Activated CD8-positive, alpha-beta T cell treated with anti-CD3 and anti-CD28 coated beads, Interleukin-2, amount 10 ng/mL, durations not matched to agents 7 days and 5 days (primary cell): ENCODE data around the gene PIPOX. TPM values are rescaled to one million over a fixed set of nuclear protein-coding genes. Genes with fewer than 3 reads are reported as not detected.

Source experiments
- ATAC-seq: fragments of 150-1000 bp; cut with Tn5 transposase; one replicate; pipeline ENCODE4 v1.10.0; 2021; ENCODE audit warnings: moderate library complexity
- CTCF ChIA-PET: fragments of 350-600 bp; sonication (Branson Sonifier 250); formaldehyde crosslinking; loops from one replicate; lab custom pipeline; 2021; ENCODE audit warnings: antibody characterized with exemption; lab: Charles Lee
- POLR2A ChIA-PET: fragments of 350-600 bp; sonication (Branson Sonifier 250); formaldehyde crosslinking; loops from one replicate; lab custom pipeline; 2021; ENCODE audit warnings: antibody characterized with exemption; lab: Charles Lee
- DNase-seq: peaks from one replicate; pipeline ENCODE4 v3.0.0-alpha.2; 2020
- H3K27ac Mint-ChIP-seq: one replicate; pipeline ENCODE4 v1.8.0; 2021; ENCODE audit warnings: mild to moderate bottlenecking, mixed read lengths
- H3K27me3 Mint-ChIP-seq: one replicate; pipeline ENCODE4 v1.8.0; 2021; ENCODE audit warnings: low read depth, mixed read lengths
- H3K36me3 Mint-ChIP-seq: one replicate; pipeline ENCODE4 v1.8.0; 2021; ENCODE audit warnings: low read depth, mixed read lengths
- H3K4me1 Mint-ChIP-seq: one replicate; pipeline ENCODE4 v1.8.0; 2021; ENCODE audit warnings: low read depth, mixed read lengths
- H3K4me3 Mint-ChIP-seq: one replicate; pipeline ENCODE4 v1.8.0; 2021; ENCODE audit warnings: mild to moderate bottlenecking, mixed read lengths
- H3K9me3 Mint-ChIP-seq: one replicate; pipeline ENCODE4 v1.8.0; 2022; ENCODE audit warnings: mixed read lengths; ENCODE audit not compliant: insufficient read depth
- total RNA-seq, 2 experiments: library from RNA; stranded (reverse); gene quantifications; one replicate each; pipeline ENCODE4 v1.2.3, GENCODE V29; 2021

The PIPOX gene
- total RNA-seq, 2 experiments from 2014 or later = 0.53 to 1.5 TPM

DNA sequence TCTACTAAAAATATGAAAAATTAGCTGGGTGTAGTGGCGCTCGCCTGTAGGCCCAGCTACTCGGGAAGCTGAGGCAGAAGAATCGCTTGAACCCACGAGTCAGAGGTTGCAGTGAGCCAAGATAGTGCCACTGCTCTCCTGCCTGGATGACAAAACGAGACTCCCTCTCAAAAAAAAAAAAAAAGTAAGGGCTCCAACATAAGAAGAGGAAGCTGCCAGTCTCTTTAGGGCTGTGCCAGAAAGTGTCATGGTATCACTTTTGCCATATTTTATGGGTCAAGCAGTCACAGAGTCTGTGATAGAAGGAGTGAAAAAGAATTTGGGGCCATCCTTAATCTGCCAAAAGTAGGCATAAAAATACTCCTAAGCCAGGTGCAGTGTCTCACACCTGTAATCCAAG, 1.4 kb upstream of the PIPOX start:
- ChIA-PET CTCF (no interaction called here), POLR2A (no interaction called here)
- Mint-ChIP-seq H3K4me1 (peaks cover 12% of the 10 kb centered on the region), H3K9me3 (no peaks in the 10 kb centered on the region), H3K36me3 (no peaks in the 10 kb centered on the region), H3K27me3 (peaks cover 2% of the 10 kb centered on the region), H3K4me3 (no peak overlapping the region), H3K27ac (no peak overlapping the region)
- no peak for DNase-seq
- no peak for ATAC-seq

DNA sequence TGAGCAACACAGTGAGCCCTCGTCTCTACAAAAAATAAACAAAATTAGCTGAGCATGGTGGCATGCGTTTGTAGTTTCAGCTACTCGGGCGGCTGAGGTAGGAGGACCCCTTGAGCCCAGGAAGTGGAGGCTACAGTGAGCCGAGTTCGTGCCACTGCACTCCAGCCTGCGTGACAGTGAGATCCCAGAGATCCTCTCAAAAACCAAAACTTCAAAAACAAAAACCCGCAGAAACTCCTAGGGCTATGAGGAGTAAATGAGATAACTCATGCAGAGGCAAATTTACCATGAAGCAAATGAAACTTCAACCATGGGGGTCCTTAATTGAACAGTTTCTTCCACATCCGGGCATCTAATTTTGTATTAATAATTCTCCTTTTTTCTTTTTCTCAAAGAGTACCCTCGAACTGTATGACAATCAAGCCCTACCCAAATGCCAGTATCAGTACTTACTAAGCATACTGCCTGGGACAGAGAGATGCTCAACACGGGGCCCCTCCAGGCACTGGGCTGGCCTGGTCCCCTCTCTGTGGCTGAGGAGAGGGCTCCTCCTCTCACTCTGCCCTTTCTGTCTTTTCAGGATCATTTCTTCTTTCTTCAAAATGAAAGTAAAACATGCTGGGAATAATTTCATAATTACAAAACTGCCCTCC, 789 bp upstream of the PIPOX start:
- Mint-ChIP-seq H3K4me1 (peaks cover 12% of the 10 kb centered on the region), H3K27me3 (peaks cover 5% of the 10 kb centered on the region), H3K9me3 (no peaks in the 10 kb centered on the region), H3K36me3 (no peaks in the 10 kb centered on the region), H3K4me3 (no peak overlapping the region), H3K27ac (no peak overlapping the region)
- DNase-seq (no peak), ATAC-seq (no peak)
- POLR2A ChIA-PET = no interaction called here
- CTCF ChIA-PET = no interaction called here

DNA sequence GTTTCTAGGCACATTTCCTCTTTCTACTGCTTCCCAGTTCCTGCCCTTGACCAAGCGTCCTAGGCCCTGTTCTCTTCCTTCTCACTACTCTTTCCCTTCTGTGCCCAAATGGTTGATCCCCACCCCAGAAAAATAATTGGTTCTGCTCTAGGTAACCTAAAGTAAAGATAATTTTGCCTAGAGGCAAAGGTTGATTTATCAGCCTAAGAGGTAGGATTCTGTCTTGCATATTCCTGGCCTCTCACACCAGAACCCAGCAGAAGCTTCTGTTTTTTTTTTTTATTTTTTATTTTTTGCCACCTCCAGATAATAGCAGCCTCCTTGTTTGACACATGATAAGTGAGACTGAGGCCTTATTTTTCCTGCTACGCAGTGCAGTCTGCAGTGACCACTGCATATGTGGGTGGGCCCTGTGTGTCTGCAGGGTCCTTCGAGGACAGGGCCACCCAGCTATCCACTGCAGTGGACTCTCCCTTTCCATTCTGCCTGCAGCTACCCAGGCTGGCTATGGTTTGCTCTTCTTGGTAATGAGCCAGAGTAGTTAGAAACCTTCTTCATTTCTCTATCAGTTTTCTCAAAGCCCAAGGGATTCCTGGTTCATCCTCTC, 701 bp downstream of the PIPOX start:
- ChIA-PET POLR2A (no interaction called here), CTCF (no interaction called here)
- DNase-seq (no peak), ATAC-seq (no peak)
- Mint-ChIP-seq H3K27me3 (peaks cover 10% of the 10 kb centered on the region), H3K4me1 (peaks cover 12% of the 10 kb centered on the region), H3K36me3 (no peaks in the 10 kb centered on the region), H3K9me3 (no peaks in the 10 kb centered on the region), H3K27ac (no peak overlapping the region), H3K4me3 (no peak overlapping the region)

DNA sequence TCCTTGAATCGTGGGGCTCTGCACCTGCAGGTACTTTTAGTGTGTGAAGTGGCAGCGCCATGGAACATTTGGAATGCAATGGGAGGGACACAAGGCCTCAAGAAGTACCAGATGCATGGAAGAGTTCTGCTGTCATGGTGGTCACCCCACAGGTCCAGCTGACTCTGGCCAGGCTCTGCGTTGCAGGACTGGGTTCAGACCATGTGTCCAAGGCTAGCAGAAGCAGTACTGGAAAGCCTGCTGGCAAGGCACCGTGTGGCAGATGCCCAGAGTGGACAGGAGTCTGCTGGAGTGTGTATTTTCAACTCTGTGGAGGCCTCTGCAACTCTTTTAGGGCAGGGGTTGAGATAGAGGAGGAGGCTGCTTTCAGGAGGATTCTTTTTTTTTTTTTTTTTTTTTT, 2.1 kb downstream of the PIPOX start:
- no peaks in the 10 kb centered on the region for H3K9me3 Mint-ChIP-seq
- H3K36me3 Mint-ChIP-seq = no peaks in the 10 kb centered on the region
- ATAC-seq (no peak), DNase-seq (no peak)
- no peak overlapping the region for H3K27ac Mint-ChIP-seq
- POLR2A ChIA-PET = no interaction called here
- H3K27me3 Mint-ChIP-seq = peaks cover 12% of the 10 kb centered on the region
- CTCF ChIA-PET = no interaction called here
- no peak overlapping the region for H3K4me3 Mint-ChIP-seq
- H3K4me1 Mint-ChIP-seq = peaks cover 12% of the 10 kb centered on the region

DNA sequence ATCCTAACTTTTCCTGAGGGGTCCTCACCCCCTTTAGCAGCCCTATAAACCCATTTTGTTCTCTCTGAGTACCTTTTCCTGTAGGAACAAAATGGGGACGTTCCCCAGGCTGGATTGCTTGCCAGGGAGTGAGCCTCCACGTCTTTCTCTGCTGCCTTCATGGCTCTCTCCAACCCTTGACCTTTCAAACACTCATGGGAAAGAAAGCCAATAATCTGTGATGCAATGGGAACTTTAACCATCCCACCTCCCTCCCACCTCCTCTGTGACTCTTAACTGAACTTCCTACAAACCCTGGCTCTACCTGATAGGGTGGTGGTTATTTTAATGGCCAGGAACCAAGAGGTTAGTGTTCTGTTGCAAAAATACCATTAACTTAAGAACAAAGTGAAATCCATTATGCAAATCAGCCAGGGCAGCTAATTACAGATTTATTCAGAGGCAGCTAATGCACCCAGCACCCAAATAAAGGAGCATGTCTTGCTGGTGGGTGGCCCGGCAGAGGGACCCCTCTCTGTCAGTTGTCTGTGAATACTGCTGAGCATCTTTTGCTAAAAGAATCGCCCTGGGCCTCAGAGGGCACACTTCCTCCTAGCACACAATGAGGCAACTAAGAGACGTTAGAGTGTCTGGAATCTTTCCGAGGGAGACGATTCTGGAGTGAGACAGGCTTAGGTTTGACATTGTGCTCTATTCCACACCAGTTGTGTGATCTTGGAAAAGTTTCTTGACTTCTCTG, 3.0 kb downstream of the PIPOX start:
- H3K27me3 Mint-ChIP-seq = peaks cover 12% of the 10 kb centered on the region
- POLR2A ChIA-PET = no interaction called here
- H3K4me1 Mint-ChIP-seq = peaks cover 12% of the 10 kb centered on the region

DNA sequence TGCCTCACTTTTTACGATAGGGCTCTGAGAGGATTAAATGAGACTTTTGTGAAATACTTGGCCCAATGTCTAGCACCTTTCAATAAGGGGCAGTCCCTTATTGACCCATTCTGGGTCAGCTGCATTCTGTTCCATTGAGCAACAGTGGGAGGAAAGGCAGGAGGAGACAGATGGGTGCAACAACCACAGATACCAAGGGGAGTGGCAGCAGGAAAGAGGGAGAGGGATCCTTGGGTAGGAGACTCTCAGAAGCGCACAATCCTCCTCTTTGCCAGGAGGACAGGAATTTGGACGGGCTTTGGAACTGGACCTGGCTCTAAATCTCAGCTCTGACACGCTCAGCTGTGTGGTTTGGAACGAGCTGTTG, 3.5 kb downstream of the PIPOX start:
- H3K9me3 Mint-ChIP-seq = no peaks in the 10 kb centered on the region
- no peak for DNase-seq
- H3K4me1 Mint-ChIP-seq = peaks cover 12% of the 10 kb centered on the region
- H3K27ac Mint-ChIP-seq = no peak overlapping the region
- no peaks in the 10 kb centered on the region for H3K36me3 Mint-ChIP-seq
- H3K4me3 Mint-ChIP-seq = no peak overlapping the region
- no peak for ATAC-seq
- ChIA-PET CTCF (interaction anchor here (2.4 kb wide), 1 partner anchor 70 kb away, joined by 9 read pairs; no protein-coding TSS in a partner anchor), POLR2A (no interaction called here)
- H3K27me3 Mint-ChIP-seq = peaks cover 12% of the 10 kb centered on the region

More for the DNA sequence above, 3.0 kb downstream of the PIPOX start:
- CTCF ChIA-PET = no interaction called here
- Mint-ChIP-seq H3K9me3 (no peaks in the 10 kb centered on the region), H3K27ac (no peak overlapping the region), H3K4me3 (no peak overlapping the region), H3K36me3 (no peaks in the 10 kb centered on the region)
- DNase-seq (no peak), ATAC-seq (no peak)

DNA sequence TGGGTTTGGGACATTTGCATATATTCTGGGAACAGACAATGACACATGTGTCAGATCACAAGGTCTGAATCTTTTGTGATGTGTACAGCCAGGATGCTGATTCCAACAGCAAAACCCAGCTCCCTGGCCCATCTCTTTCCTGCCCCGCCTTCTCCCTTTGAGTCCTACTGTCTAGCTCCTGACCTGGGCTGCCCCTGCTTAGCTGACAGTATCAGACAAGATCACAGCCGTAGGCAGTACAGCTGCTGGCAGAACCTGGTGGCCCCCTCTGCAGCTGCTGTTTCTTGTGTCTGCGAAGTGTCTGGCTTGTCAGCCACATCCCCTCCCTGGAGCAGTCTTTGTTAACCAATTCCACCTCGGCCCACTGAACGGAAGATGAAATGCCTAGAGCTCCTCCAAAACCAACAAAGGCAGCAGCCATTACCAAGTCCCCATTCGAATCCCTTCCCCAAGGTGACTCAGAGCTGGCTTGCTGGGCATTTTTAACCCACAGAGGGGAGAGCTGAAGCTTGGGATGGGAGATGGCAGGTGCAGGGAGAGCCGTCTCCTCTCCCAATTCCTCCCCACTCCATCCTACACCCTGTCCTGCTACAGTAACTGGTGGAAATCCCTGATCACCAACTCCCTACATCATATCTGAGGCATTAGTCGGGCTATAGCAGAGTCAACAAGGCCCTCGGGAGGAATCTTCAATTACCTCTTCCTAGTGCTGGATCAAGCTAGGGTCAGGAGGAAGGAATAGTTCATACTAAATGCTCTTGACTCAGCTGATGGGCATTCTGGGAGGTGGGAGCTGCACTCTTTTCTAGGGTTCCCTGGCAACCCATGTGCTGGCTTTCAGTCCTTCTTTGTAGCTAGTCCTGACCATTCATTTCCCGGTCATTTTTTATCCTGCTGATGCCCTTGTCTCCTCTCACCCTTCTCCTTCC, 5.8 kb downstream of the PIPOX start:
- Mint-ChIP-seq H3K4me1 (no peaks in the 10 kb centered on the region), H3K27me3 (peaks cover 12% of the 10 kb centered on the region), H3K36me3 (no peaks in the 10 kb centered on the region), H3K4me3 (no peak overlapping the region), H3K27ac (no peak overlapping the region), H3K9me3 (no peaks in the 10 kb centered on the region)
- no peak for ATAC-seq
- CTCF ChIA-PET = interaction anchor here (0.6 to 2.4 kb wide), 5 partner anchors 13 to 100 kb away, joined by 3 to 9 read pairs (median 3); no protein-coding TSS in a partner anchor
- POLR2A ChIA-PET = no interaction called here
- DNase-seq = no peak

DNA sequence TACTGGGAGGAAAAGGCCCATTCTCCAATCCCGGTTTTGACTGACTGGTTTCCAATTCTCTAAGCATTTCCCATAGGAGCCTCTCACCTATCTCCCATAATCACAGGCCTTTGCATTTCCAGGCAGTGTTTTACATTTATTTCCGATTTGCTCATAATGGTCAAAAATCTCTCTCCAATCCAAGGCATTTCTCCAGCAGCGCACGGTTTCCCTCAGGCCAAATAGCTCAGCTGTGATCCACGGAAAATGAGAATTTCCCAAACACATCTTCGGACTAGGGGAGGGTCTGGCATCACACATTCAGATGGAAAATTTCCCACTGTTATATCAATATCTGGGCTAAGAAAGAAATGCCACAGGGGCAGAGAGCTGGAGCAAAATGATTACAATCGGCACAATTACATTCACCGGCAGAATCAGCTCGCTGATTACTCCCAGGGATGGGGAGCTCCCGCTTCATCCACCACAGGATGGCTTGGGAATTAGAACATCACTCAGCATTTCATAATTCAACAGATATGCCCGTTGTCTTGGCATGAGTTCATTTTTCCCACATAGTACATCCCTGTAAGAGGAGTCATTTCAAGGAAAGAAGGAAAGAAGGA, 6.7 kb downstream of the PIPOX start:
- DNase-seq = no peak
- no peak for ATAC-seq
- H3K27me3 Mint-ChIP-seq = peaks cover 12% of the 10 kb centered on the region
- no peak overlapping the region for H3K4me3 Mint-ChIP-seq
- H3K27ac Mint-ChIP-seq = no peak overlapping the region
- POLR2A ChIA-PET = no interaction called here
- CTCF ChIA-PET = interaction anchor here (0.9 to 1.2 kb wide), 2 partner anchors 14 to 84 kb away, joined by 3 to 7 read pairs; no protein-coding TSS in a partner anchor
- H3K9me3 Mint-ChIP-seq = no peaks in the 10 kb centered on the region
- H3K4me1 Mint-ChIP-seq = no peaks in the 10 kb centered on the region
- no peaks in the 10 kb centered on the region for H3K36me3 Mint-ChIP-seq

DNA sequence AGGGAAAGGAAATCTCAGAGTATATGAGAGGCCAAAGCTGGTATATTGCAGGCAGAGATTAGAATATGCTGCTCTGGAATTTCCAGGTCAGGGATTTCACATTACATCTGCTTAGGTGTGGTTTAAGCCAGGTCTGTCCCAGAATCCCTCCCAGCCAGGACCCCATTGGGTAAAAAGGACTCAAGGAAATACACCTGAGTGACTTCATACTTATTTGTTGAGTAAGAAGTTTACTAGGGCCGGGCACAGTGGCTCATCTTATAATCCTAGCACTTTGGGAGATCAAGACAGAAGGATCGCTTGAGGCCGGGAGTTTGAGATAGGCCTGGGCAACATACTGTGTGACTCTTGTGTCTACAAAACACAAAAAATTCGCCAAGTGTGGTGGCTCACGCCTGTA, 7.2 kb downstream of the PIPOX start:
- ATAC-seq = no peak
- no peak overlapping the region for H3K27ac Mint-ChIP-seq
- no peaks in the 10 kb centered on the region for H3K9me3 Mint-ChIP-seq
- H3K27me3 Mint-ChIP-seq = peaks cover 12% of the 10 kb centered on the region
- POLR2A ChIA-PET = no interaction called here
- CTCF ChIA-PET = no interaction called here
- DNase-seq = no peak
- no peaks in the 10 kb centered on the region for H3K36me3 Mint-ChIP-seq
- H3K4me1 Mint-ChIP-seq = no peaks in the 10 kb centered on the region
- no peak overlapping the region for H3K4me3 Mint-ChIP-seq

DNA sequence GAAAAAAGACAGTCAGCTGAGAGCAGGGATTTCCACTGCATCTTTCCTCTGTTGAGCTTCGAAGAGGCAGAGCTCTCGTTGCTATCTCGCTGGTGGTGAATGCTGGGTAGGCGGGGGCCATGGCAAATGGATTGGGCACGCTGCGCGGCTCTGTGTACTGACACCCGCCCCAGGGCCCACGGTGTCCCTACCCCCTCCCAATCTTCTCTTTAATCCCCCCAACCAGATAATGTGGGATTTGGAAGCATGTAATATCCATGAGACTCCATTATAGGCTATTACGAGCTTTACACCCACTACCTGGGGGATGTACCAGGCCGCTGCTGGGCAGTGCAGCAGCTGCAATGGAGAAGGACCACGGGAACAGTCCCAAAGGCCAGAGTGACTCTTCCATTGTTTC, 8.3 kb downstream of the PIPOX start:
- no peak for ATAC-seq
- ChIA-PET CTCF (no interaction called here), POLR2A (no interaction called here)
- no peak for DNase-seq
- H3K36me3 Mint-ChIP-seq = no peaks in the 10 kb centered on the region
- H3K4me3 Mint-ChIP-seq = no peak overlapping the region
- no peak overlapping the region for H3K27ac Mint-ChIP-seq
- no peaks in the 10 kb centered on the region for H3K9me3 Mint-ChIP-seq
- H3K4me1 Mint-ChIP-seq = no peaks in the 10 kb centered on the region
- H3K27me3 Mint-ChIP-seq = peaks cover 12% of the 10 kb centered on the region

DNA sequence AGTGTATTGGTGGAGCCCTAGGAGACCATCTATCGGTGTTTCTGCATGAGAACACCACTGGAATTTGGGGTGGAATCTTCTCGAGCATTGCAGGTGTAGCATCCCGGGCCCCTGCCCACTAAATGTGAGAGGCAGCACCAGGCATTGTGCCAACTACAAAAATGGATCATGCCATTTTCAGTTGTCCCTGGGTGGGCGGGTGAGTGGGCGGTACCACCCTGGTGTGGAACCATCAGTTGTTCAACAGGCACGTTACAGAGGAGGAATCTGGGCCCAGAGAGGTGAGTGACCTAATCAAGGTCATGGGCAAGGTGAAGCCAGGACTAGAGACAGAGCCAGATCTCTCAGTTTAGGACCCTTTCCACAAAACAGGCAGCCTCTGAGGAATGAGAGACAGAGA, 8.8 kb downstream of the PIPOX start:
- no peak overlapping the region for H3K27ac Mint-ChIP-seq
- ATAC-seq (no peak), DNase-seq (no peak)
- H3K27me3 Mint-ChIP-seq = peaks cover 8% of the 10 kb centered on the region
- POLR2A ChIA-PET = no interaction called here
- H3K4me1 Mint-ChIP-seq = no peaks in the 10 kb centered on the region
- CTCF ChIA-PET = no interaction called here
- H3K4me3 Mint-ChIP-seq = no peak overlapping the region
- no peaks in the 10 kb centered on the region for H3K36me3 Mint-ChIP-seq
- no peaks in the 10 kb centered on the region for H3K9me3 Mint-ChIP-seq
